Bronchial epithelial cell (primary cell): ENCODE measurements around the gene NAP1L3. TPM values are rescaled to one million over a fixed set of nuclear protein-coding genes. Genes with fewer than 3 reads are reported as not detected.
A peak's percentile ranks its signal among the peaks of the same experiment; 100 is the strongest.

Source experiments
- DNase-seq: peaks from one replicate; pipeline ENCODE4 v3.0.0-alpha.2; 2010; ENCODE audit warnings: low read depth
- FAIRE-seq: peaks from 2 replicates; lab custom pipeline; 2011; peaks lifted over from hg19 to GRCh38; lab: Jason Lieb, UNC
- H3K27me3 ChIP-seq: 2 replicates; pipeline ENCODE4 v1.5.1; 2011; ENCODE audit warnings: low read length; ENCODE audit not compliant: control insufficient read depth, insufficient read depth
- H3K36me3 ChIP-seq: 2 replicates; pipeline ENCODE4 v1.5.1; 2011; ENCODE audit warnings: low read length; ENCODE audit not compliant: control insufficient read depth, insufficient read depth
- H3K4me3 ChIP-seq: 2 replicates; pipeline ENCODE4 v1.5.1; 2011; ENCODE audit warnings: mild to moderate bottlenecking, low read depth, low read length, control low read depth
- total RNA-seq: library from RNA; depleted of rRNA; stranded (reverse); fragments of >200 nt; gene quantifications from 2 replicates; pipeline ENCODE4 v1.2.1, GENCODE V29; 2014
- TF ChIP-seq, protein P1 (sequence below): IDR thresholded peaks from 2 replicates; pipeline ENCODE4 v1.5.1; 2011; ENCODE audit warnings: mild to moderate bottlenecking, moderate library complexity, low read length, control low read depth, inconsistent platforms; ENCODE audit not compliant: insufficient read depth, severe bottlenecking

NAP1L3 gene, protein sequence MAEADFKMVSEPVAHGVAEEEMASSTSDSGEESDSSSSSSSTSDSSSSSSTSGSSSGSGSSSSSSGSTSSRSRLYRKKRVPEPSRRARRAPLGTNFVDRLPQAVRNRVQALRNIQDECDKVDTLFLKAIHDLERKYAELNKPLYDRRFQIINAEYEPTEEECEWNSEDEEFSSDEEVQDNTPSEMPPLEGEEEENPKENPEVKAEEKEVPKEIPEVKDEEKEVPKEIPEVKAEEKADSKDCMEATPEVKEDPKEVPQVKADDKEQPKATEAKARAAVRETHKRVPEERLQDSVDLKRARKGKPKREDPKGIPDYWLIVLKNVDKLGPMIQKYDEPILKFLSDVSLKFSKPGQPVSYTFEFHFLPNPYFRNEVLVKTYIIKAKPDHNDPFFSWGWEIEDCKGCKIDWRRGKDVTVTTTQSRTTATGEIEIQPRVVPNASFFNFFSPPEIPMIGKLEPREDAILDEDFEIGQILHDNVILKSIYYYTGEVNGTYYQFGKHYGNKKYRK
- not detected in 2 replicates for total RNA-seq

GRCh38 chrX:93673056-93673868 lies at the start of gene NAP1L3:
TSS of gene NAP1L3 (minus strand) at chrX:93673578. CDS start at chrX:93673304, 274 bp downstream.
- DNase-seq (peak; percentile 28), FAIRE-seq (no peak)
- H3K4me3 ChIP-seq = peak within 1 kb of the TSS; percentile 37
- no peaks in the 10 kb centered on the region for H3K27me3 ChIP-seq
- TF ChIP-seq, protein P1, sequence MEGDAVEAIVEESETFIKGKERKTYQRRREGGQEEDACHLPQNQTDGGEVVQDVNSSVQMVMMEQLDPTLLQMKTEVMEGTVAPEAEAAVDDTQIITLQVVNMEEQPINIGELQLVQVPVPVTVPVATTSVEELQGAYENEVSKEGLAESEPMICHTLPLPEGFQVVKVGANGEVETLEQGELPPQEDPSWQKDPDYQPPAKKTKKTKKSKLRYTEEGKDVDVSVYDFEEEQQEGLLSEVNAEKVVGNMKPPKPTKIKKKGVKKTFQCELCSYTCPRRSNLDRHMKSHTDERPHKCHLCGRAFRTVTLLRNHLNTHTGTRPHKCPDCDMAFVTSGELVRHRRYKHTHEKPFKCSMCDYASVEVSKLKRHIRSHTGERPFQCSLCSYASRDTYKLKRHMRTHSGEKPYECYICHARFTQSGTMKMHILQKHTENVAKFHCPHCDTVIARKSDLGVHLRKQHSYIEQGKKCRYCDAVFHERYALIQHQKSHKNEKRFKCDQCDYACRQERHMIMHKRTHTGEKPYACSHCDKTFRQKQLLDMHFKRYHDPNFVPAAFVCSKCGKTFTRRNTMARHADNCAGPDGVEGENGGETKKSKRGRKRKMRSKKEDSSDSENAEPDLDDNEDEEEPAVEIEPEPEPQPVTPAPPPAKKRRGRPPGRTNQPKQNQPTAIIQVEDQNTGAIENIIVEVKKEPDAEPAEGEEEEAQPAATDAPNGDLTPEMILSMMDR = no peak
- H3K36me3 ChIP-seq = no peaks in the 10 kb centered on the region

- TF ChIP-seq, protein P1 = no peak
- Histone ChIP-seq H3K4me3 (no peak overlapping the region), H3K36me3 (no peaks in the 10 kb centered on the region), H3K27me3 (no peaks in the 10 kb centered on the region)
- no peak for FAIRE-seq
- no peak for DNase-seq
These were observed 37.7 kb upstream of the NAP1L3 start for GRCh38 chrX:93711076-93711475.

- Histone ChIP-seq H3K36me3 (no peaks in the 10 kb centered on the region), H3K27me3 (no peaks in the 10 kb centered on the region), H3K4me3 (no peak overlapping the region)
- FAIRE-seq (no peak), DNase-seq (no peak)
- TF ChIP-seq, protein P1 = no peak
These were observed 30.3 kb upstream of the NAP1L3 start for GRCh38 chrX:93703701-93704100.

- TF ChIP-seq, protein P1 = no peak
- FAIRE-seq (no peak), DNase-seq (no peak)
- Histone ChIP-seq H3K4me3 (no peak overlapping the region), H3K36me3 (no peaks in the 10 kb centered on the region), H3K27me3 (no peaks in the 10 kb centered on the region)
These were observed 22.6 kb upstream of the NAP1L3 start for GRCh38 chrX:93695981-93696380.

GRCh38 chrX:93673869-93674271 lies 492 bp upstream of the NAP1L3 start, which contains the start of gene FAM133A:
TSS of gene FAM133A (plus strand) at chrX:93674206. CDS start at chrX:93709420, 35,214 bp downstream.
- FAIRE-seq (no peak), DNase-seq (peak; percentile 22)
- Histone ChIP-seq H3K4me3 (peak within 1 kb of the TSS; percentile 37), H3K36me3 (no peaks in the 10 kb centered on the region), H3K27me3 (no peaks in the 10 kb centered on the region)
- TF ChIP-seq, protein P1 = no peak
